Measurements from ENCODE around the gene ST8SIA3.

GRCh38 chr18:57397440-57398132 is 45.2 kb downstream of the ST8SIA3 start:
- TF ChIP-seq EZH2 (IDR thresholded peaks at IDR 0.05; ENCODE audit: insufficient read depth, poor library complexity, severe bottlenecking) (no peak), EZH2phosphoT487 (IDR thresholded peaks at IDR 0.05; ENCODE audit: insufficient read depth, low read depth) (no peak)

All from GM23248 (cell line).